CD4-positive, alpha-beta T cell treated with Interleukin-21 for 1 hour (primary cell): ENCODE data around the gene MON2.
"Not testable (repeated sequence)": the region's sequence is repeated elsewhere in the genome, so short reads cannot be mapped to it uniquely, and the experiment has no call there.

Experiments used
- DNase-seq: peaks from one replicate; pipeline ENCODE4 v3.0.0-alpha.2; 2020

MON2 gene, protein sequence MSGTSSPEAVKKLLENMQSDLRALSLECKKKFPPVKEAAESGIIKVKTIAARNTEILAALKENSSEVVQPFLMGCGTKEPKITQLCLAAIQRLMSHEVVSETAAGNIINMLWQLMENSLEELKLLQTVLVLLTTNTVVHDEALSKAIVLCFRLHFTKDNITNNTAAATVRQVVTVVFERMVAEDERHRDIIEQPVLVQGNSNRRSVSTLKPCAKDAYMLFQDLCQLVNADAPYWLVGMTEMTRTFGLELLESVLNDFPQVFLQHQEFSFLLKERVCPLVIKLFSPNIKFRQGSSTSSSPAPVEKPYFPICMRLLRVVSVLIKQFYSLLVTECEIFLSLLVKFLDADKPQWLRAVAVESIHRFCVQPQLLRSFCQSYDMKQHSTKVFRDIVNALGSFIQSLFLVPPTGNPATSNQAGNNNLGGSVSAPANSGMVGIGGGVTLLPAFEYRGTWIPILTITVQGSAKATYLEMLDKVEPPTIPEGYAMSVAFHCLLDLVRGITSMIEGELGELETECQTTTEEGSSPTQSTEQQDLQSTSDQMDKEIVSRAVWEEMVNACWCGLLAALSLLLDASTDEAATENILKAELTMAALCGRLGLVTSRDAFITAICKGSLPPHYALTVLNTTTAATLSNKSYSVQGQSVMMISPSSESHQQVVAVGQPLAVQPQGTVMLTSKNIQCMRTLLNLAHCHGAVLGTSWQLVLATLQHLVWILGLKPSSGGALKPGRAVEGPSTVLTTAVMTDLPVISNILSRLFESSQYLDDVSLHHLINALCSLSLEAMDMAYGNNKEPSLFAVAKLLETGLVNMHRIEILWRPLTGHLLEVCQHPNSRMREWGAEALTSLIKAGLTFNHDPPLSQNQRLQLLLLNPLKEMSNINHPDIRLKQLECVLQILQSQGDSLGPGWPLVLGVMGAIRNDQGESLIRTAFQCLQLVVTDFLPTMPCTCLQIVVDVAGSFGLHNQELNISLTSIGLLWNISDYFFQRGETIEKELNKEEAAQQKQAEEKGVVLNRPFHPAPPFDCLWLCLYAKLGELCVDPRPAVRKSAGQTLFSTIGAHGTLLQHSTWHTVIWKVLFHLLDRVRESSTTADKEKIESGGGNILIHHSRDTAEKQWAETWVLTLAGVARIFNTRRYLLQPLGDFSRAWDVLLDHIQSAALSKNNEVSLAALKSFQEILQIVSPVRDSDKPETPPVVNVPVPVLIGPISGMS (N-terminal part only)

DNA sequence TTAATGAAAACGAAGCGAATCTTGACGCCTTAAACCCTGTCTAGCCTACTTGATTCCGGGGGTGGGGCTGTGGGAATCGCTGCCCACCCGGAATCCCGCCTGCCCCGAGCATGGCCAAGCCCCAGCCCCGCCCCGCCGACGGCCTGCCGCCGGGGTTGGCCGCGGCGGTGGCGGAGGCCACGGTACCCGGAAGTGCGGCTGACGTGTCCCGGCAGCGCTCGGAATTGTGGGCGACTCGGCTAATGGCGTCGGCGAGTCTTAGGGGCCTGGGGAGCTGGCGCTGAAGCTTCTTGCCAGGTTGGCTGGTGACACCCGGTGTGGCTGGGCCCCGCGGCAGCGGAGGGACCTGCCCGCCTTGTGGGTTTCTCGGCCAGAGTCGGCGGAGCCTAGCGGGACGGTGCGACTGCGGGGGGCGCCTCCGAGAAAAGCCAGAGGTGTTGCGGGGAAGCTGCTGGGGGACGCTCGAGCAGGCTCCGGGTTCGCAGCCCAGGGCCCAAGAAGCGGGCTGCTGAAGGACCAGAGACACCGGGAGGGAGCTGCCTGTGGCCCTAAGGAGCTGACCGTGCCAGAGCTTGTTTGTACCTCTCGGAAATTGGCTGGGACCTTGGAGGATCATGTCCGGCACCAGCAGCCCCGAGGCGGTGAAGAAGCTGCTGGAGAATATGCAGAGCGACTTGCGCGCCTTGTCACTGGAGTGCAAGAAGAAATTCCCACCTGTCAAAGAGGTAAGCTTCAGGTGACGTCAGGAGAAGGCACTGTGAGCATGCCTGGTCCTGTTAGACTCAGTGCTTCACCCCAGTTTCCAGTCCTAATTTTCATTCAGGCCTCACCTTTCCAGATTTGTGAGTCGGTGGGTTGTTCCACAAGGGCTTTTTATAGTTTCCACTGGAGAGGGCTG lies at the start of gene MON2:
MON2 (plus strand) TSS at position 233 of the 898 bp plus-strand sequence; CDS start at position 615, 382 bp downstream.
- DNase-seq: peak; percentile 88

GRCh38 chr12:62426089-62426488 lies 40.5 kb upstream of the MON2 start:
- no peak for DNase-seq

- no peak for DNase-seq
Measured at GRCh38 chr12:62429457-62429856, 37.2 kb upstream of the MON2 start.

DNA sequence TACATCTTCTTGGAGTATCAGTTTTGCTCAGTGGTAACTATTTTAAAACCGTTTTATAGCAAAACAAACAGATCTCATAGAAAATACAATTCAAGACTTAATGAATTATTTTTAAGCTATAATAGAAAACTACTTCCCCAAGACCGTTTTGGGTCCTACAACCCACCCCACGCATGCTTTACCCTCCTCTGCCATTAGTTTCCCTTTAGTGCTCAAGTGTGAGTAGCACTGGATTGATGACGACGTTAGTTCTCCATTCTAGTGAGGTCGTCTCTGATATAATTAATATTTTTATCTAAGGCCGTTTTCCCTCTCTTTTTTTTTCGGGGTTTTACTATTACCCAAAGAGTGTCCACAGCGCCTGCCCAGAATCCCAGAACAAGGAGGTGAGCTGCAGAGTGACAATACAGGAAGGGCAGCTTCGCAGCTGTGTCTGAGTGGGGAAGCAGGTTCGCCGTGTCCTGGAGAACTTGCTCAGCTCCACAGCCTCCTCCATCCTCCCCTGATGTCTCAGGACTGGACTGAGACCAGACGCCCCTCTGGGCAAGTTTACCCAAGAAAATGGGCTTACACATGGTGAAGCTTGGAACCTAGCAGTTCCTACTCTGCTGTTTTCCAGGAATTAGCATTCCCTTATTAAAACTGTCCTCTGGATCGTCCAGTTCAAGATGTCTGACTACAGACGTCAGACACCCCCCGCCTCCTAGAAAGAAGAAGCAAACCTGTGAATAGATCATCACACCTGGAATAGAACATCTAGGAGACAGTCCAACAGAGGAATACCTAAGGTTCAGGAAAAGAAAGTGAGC lies 31.9 kb upstream of the MON2 start:
- no peak for DNase-seq

DNA sequence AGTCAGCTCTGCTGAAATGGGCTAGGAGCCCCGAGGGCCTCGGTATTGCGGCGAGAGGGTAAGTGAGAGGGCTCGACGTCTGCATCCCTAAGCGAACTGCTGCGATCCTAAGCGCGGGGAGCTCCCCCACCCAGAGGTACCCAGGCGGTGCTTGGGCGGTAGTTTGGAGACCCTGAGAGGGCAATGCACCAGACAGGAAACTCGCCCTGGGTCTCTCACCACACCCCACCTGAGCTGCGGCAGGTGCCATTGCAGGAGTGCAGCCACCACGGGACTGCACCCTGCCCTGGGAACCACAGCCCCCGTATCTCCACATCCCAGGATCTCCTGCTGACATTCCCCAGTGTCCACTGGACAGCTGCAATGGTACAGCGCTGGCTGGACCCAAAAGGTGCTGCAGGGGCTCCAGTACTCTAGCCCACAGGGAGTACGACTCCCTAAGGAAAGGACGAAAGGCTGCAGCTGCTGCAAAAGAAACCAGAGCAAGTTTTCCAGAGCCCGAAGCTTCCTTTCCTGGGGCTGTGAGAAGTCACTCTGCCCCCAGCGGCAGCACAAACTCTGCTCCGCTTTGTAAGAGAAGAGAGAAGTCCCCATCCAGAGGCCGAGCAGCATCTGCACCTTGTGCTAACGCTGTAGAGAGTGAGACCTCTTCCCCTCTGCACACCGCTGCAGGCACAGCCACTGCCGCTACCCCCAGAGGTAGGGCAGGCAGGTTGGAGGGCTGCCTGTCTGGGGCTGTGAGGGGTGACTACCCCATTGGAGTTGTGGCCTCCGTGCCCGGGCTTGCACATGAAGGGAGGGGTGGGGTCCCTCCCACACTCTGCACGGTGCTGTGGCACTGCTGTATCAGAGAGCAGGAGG lies 31.1 kb upstream of the MON2 start:
- peak; percentile 22 for DNase-seq

- DNase-seq: no peak
Measured at GRCh38 chr12:62436164-62436503, 30.5 kb upstream of the MON2 start.

- peak; percentile 60 for DNase-seq
Measured at GRCh38 chr12:62438098-62438692, 28.4 kb upstream of the MON2 start.

DNA sequence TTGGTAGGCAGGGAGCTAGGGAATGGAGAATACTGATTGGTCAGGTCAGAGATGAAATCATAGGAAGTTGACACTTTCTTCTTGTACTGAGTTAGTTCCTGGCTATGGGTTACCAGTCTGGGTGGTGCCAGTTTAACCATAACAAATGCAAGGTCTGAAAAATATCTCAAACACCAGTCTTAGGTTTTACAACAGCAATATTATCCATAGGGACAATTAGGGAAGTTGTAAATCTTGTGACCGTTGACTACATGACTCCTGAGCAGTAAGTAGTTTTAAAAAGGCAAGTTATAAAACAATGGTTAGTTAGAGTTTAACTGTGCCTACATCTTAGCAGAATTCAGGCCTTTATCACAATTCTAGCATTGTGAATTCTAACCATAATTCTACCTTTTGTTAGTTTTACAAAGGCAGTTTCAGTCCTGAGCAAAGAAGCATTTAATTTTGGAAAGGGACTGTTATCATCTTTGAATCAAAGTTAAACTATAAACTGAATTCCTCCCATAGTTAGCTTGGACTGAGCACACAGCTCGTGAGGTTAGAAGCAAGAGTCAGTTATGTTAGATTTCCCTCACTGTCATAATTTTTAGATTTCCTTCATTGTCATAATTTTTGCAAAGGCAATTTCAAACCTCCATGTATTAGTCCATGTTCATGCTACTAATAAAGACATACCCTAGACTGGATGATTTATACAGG lies 19.7 kb upstream of the MON2 start:
- no peak for DNase-seq

DNA sequence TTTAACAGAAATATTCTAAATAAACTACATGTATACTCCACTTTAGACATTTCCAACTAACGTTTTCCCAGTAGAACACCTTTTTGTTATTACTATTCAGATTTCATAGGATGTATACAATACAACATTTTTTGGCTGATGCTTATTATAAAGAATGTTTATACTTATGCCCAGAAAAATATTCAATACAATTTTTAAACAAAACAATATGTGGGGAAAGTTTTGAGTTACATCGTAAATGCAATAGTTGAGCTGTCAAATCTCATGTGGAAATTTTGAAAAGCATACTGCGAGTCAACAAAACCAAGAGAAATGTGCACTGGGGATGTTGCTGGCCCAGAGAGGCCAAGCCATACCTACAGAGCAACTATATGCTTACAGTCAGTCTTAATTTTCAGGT lies 18.2 kb upstream of the MON2 start:
- DNase-seq: no peak

DNA sequence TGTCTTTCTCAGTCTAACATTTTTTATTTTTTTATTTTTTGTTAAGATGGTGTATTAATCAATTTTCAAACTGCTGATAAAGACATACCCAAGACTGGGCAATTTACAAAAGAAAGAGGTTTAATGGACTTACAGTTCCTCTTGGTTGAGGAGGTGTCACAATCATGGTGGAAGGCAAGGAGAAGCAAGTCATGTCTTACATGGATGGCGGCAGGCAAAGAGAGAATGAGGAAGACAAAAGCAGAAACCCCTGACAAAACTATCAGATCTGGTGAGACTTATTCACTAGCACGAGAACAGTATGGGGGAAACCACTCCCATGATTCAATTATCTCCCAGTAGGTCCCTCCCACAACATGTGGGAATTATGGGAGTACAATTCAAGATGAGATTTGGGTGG lies 11.2 kb upstream of the MON2 start:
- DNase-seq: not testable (repeated sequence)

DNA sequence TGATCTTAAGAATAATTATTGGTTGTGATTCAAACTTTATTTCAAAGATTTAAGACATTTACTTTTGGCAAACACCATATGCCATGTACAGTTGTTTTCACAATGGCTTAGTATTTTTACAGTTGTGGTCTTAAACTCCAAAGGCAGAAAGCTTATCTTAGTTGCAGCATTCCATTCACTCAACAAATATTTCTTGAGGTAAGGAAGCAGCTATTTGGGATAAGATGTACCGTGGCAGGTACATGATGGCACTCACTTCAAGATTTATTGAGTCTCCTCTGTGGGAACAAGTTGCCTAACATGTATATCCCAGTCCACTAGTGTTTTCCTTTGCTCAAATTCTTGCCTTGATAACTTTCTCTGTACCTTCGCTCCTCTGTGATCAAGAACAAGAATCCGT lies 8.0 kb upstream of the MON2 start:
- DNase-seq: no peak

DNA sequence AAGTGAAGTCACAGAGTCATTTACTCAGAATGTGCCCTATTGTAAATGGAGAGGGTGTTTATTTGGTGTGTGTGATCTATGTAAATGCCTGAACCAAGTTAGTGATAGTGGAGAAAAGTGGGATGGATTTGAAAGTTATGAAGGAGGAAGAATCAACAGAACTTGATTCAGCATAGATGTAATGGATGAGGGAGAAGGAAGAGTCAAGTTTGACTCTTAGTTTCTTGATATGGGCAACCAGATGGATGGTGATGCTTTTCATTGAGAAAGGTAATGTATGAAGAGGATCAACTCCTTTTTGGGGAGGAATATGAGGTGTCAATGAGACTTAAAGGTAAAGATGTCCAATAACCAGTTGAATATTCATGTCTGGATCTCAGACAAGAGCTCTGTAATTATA lies 6.7 kb upstream of the MON2 start:
- DNase-seq: no peak

DNA sequence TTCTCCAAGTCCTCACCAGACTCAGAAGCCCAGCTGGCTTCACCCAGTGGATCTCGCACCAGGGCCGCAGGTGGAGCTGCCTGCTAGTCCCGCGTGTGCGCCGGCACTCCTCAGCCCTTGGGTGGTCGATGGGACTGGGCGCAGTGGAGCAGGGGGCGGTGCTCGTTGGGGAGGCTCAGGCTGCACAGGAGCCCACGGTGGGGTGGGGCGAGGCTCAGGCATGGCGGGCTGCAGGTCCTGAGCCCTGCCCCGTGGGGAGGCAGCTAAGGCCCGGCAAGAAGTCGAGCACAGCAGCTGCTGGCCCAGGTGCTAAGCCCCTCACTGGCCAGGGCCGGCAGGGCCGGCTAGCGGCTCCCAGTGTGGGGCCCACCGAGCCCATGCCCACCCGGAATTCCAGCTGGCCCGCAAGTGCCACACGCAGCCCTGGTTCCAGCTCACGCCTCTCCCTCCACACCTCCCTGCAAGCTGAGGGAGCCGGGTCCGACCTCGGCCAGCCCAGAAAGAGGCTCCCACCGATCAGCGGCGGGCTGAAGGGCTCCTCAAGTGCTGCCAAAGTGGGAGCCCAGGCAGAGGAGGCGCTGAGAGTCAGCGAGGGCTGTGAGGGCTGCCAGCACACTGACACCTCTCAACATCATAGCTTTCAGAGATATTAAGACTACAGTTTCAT lies 5.3 kb upstream of the MON2 start:
- DNase-seq: not testable (repeated sequence)

GRCh38 chr12:62463252-62463651 lies 3.4 kb upstream of the MON2 start:
- DNase-seq: not testable (repeated sequence)

GRCh38 chr12:62466018-62466593 lies 520 bp upstream of the MON2 start:
- peak; percentile 32 for DNase-seq

- no peak for DNase-seq
Measured at GRCh38 chr12:62468397-62468796, 1.8 kb downstream of the MON2 start.

- DNase-seq: no peak
Measured at GRCh38 chr12:62468935-62469334, 2.3 kb downstream of the MON2 start.

- no peak for DNase-seq
Measured at GRCh38 chr12:62469704-62470103, 3.1 kb downstream of the MON2 start.
